ENCODE measurements around the gene APBB3. TPM values are rescaled to one million over a fixed set of nuclear protein-coding genes. Genes with fewer than 3 reads are reported as not detected.

APBB3 gene
- total and polyA plus RNA-seq, 9 of the 15 experiments (the other 6 are each of a cell fraction or from before 2014, with no cell fraction given), result 0.17 to 24.3 (median 9.5) TPM

- no peak for TF ChIP-seq CHD7 (IDR thresholded peaks at IDR 0.05; ENCODE audit: low read depth, low read length)
- TF ChIP-seq RBFOX2 (IDR thresholded peaks at IDR 0.05; ENCODE audit: low read depth, low read length), result peak; percentile 99
- peak; percentile 17; the same call in 1 of the 2 replicates for TF ChIP-seq ZNF263 (CRISPR knock-in tag; IDR thresholded peaks at IDR 0.05; ENCODE audit: borderline replicate concordance)
- 0 out of 2 replicates have a peak, but pooled peaks have one; percentile 47 for TF ChIP-seq ELF2 (CRISPR knock-in tag; IDR thresholded peaks at IDR 0.05)
- no peak for TF ChIP-seq THAP7 (CRISPR knock-in tag; IDR thresholded peaks at IDR 0.05)
- peak; percentile 93 for TF ChIP-seq ETV5 (CRISPR knock-in tag; IDR thresholded peaks at IDR 0.05; ENCODE audit: low read depth)
- peak in 2 of 3 experiments; percentile 86 to 88 for TF ChIP-seq YY1 (IDR thresholded peaks at IDR 0.05; ENCODE audit: borderline replicate concordance in 1 of 3, control insufficient read depth in 1 of 3, extremely low read depth in 1 of 3, insufficient read depth in 3 of 3, insufficient read length in 1 of 3, insufficient replicate concordance in 2 of 3, low read depth in 1 of 3, low read length in 2 of 3)
- no peak for TF ChIP-seq ELK3 (CRISPR knock-in tag; IDR thresholded peaks at IDR 0.05)
- peak; percentile 91 for TF ChIP-seq CREB3L1 (IDR thresholded peaks at IDR 0.05; ENCODE audit: borderline replicate concordance, low read depth)
- TF ChIP-seq CHD4 (IDR thresholded peaks at IDR 0.05; ENCODE audit: insufficient read depth, insufficient replicate concordance, low read depth, low read length, poor library complexity, severe bottlenecking), result no peak
- TF ChIP-seq ZNF253 (CRISPR knock-in tag; conservative IDR thresholded peaks at IDR 0.05), result no peak
Observed at GRCh38 chr5:140557136-140557805, 7.1 kb downstream of the APBB3 start, which contains the start of gene SRA1 (continued).

Measured in K562 (cell line).